Measurements from ENCODE around the gene CTRB2.
A peak's percentile ranks its signal among the peaks of the same experiment; 100 is the strongest.

The CTRB2 gene

DNA sequence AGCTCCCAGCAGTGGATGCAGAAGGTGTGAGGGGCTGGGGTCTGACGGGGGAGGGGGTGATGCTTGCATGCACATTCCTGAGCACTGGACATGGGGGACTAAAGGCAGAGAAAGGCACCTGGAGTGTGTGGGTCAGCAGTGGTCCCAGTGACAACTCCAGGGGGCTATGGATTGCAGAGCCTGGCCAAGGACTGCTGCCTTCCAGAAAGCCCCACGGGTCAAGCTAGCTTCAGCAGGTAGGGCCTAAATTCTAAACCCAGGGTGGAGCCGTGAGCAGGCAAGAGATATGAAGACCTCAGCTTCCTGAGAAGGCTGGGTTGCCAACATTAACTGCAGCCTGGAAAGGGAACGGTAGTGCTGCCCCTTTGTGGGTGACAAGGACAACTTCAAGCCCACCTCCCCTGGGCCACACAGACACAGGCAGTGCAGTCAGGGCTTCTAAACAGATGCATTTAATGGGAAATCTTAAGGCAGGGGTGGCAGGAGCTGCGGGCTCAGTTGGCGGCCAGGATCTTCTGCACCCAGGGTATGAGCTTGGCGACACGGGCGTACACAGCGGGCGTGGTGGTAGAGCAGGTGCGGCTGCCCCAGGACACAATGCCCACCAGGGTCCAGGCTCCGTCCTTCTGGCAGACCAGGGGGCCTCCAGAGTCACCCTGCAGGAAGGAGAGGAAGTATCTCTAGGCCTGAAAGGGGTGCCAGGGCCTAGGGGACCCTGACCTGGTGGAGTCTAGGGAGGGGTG lies 3.1 kb downstream of the CTRB2 start:
- DNase-seq: no peak

- no peak for DNase-seq
Measured at GRCh38 chr16:75203096-75203495, 3.9 kb downstream of the CTRB2 start.

DNA sequence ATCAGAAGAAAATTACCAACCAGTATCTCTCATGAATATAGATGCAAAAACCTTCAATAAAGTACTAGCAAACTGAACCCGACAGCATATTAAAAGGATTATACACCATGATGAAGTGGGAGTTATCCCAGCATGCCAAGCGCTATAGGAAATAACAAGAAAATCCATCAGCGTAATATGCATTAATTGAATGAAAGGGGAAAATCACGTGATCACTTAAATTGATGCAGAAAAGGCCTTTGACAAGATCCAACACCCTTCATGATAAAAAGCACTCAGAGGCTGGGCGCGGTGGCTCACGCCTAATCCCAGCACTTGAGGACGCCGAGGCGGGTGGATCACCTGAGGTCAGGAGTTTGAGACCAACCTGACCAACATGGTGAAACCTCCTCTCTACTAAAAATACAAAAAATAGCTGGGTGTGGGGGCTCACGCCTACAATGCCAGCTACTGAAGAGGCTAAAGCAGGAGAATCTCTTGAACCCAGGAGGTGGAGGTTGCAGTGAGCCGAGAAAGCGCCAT lies 4.8 kb downstream of the CTRB2 start:
- DNase-seq: no peak

DNA sequence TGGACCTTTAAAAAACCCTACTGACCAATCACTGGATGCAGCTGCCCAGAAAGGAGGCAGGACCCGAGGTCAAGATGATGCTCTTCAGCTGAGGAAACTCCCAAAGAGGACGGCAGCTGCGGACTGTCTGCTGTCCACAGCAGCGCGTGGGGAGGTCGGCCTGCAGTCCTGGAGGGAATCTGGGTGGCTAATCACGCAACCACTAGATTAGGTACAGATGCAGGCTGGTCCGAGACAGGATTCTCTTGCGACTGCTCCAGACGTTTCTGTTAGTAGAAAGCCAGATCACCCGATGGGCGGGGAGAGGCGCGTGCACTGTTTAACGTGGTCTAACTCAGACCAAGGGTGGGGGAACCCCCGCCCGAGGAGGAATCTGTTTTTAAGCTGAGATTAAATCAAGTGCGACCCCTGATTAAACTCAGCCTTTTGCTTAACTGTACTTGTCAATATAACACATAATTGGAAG lies 8.8 kb downstream of the CTRB2 start:
- DNase-seq: no peak

GRCh38 chr16:75197522-75198134 lies 9.3 kb downstream of the CTRB2 start:
- no peak for DNase-seq

DNA sequence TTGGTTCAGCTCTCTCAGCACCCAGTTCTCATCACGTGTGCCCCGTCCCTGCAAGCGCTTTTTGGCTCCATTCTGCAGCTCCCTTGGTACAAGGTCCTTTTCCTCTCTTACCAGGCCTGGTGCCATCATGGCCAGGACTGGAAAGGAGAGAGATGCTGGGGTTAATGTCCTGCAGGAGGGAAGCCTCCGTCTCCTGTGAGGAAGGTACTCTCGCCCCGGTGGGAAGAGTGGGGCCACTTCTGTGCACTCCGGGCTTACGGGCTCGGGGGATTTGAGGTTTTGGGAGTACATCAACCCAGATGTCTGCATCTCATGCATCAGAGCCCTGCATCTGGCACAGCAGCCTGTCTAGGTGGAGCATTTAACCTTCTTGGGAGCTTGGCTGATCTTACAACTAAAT lies 10.1 kb downstream of the CTRB2 start:
- DNase-seq: no peak

DNA sequence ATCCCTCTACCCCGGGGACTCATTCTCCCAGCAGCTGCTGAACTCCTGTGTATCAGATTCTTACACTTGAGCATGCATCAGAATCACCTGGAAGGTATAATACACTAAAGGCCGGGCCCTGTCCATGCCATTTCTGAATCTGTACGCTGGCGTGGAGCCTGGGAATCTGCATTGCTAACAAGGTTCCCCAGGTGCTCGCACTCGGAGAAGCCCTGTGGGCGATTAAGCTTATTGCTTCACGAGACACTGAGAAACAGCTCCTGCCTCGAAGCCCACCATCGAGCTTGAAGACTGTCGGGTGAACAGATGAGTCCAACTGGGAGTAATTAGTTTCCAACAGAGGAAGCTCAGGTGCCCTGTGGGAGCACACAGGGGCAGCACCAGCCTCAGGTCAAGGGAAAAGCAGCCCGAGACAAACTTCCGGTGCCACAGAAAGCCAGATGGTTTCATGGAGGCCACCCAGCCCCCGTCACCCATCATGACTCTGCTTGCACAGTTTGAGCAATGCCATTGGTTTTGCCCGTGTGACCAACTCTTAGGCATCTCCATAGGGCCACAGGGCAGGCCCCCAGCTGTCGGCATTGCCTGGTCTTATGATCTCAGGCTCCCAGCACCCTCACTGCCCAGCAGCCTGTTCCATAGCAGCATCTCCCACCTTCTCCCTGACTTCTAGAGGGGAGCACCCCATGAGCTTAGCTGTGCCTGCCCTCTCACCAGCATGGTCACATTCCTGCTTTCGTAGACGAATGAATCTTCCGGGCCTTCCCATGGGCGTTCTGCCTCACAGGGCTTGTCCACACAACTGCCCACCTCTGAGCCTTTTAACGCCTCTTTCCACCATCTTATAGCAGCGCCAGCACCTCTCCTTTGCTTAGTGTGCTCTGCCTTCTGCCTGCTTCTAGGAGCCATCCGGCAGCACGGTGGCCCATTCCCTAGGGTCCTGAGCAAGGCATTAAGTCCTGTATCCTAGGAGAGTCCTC lies 10.9 kb downstream of the CTRB2 start:
- no peak for DNase-seq

DNA sequence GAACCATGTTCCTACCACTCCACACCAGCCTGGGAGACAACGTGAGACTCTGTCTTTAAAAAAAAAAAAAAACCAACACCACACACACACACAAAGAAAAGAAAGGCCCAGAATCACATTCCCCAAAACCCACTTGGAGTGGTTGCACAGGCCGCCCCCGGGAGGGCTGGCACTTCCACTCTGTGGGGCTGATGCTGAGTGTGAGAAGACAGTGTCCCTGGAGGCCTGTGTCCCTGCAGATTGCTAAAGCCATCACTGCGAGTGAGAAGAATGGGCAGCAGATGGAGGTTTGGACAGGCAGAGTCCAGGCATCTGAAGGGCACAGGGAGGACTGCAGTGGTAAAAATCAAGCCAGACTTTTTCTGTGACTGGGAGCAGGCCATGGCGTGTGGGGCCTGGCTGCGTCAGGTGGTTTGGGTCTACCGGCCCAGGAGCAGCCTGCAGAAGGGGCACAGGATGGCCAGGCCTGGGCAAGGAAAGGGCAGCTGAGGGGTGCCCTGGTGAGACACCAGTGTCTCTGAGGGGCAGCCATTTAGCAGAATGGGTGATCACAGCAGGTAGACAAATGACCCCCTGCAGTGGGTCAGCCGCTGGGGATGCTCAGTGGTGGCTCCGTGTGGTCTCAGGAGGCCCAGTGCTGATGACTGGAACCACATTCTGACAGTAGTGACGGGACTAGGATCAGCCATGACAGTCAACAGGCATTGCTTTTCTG lies 13.1 kb downstream of the CTRB2 start:
- DNase-seq: no peak

- no peak for DNase-seq
Measured at GRCh38 chr16:75193265-75193650, 13.7 kb downstream of the CTRB2 start.

- no peak for DNase-seq
Measured at GRCh38 chr16:75192606-75193264, 14.2 kb downstream of the CTRB2 start.

DNA sequence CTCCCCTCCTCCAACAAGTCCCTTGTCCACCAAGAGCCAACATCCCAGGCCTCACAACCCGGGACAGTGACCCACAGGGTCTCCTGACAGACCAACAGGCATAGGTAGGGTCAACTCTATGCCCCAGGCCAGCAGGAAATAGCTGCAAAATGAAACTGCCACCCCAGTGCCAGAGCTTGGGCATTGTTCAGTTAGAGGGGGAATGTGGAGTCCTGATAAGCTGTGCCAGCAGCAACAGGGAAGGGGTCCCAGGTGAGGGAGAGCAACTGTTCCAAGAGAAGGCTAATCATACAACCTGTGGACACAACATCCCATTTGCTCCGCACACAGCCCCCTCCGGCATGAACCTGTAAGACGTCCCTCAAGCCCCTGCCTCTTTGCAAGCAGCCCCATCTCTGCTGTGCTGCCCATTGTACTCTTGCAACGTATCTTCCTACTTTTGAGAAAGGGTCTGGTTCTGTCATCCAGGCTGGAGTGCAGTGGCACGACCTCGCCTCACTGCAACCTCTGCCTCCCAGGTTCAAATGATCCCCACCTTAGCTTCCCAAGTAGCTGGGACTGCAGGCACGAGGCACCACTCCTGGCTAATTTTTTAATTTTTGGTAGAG lies 17.2 kb downstream of the CTRB2 start:
- no peak for DNase-seq

GRCh38 chr16:75188832-75189477 lies 18.0 kb downstream of the CTRB2 start:
- no peak for DNase-seq

DNA sequence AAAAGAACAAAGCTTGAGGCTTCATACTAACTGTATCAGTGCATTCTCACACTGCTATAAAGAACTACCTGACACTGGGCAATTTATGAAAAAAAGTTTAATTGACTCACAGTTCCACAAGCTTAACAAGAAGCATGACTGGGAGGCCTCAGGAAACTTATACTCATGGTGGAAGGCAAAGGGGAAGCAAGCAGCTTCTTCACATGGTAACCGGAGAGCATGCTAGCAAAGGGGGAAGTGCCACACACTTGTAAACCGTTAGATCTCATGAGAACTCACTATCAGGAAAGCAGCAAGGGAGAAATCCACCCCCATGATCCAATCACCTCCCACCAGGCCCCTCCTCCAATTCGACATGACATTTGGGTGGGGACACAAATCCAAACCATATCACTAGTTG lies 25.3 kb downstream of the CTRB2 start:
- DNase-seq: peak; percentile 77

DNA sequence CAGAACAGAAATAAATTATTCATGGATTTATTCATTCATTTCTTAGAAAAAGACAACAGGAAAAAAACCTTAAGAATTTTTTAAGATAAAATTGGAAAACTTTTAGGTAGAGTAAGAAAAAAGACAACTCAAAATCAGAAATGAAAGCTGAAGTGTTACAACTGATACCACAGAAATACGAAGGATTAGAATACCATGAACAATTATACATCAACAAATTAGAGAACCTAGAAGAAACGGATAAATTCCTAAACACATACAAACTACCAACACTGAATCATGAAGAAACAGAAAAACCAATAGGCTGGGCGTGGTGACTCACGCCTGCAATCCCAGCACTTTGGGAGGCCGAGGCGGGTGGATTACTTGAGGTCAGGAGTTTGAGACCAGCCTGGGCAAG lies 27.8 kb downstream of the CTRB2 start:
- DNase-seq: peak; percentile 80

- DNase-seq: peak; percentile 32
Measured at GRCh38 chr16:75176926-75177325, 30.0 kb downstream of the CTRB2 start.

DNA sequence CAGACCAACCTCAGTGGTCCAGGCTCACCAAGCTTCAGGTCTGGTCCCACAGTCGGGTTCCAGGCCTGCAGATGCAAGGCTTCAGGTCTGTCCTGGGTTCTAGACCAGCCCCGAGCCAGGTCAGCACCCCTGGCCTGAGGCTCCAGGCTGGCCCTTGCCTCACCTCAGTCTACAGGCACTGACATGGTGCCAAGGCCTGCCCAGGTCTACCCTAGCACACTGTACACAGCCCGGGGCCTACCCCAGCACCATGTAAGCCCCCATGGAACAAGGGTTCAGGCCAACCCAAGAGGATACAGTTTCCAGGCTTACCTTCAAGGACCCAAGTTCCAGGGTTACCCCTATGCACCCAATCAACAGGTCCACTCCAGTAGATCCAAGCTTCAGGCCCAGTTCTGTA lies 31.9 kb downstream of the CTRB2 start:
- no peak for DNase-seq

GRCh38 chr16:75172578-75172977 lies 34.4 kb downstream of the CTRB2 start:
- no peak for DNase-seq

DNA sequence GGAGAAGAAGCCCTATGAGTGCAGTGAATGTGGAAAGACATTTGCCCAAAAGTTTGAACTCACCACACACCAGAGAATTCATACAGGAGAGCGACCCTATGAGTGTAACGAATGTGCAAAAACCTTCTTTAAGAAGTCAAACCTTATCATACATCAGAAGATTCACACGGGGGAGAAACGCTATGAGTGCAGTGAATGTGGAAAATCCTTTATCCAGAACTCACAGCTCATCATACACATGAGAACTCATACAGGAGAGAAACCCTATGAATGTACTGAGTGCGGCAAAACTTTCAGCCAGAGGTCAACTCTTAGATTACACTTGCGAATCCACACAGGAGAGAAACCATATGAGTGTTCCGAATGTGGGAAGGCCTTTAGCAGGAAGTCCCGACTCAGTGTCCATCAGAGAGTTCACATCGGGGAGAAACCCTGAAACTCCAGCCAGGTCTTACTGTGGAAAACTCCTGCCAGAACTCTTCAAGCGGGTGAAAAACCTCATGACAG lies 37.0 kb downstream of the CTRB2 start:
- no peak for DNase-seq

DNA sequence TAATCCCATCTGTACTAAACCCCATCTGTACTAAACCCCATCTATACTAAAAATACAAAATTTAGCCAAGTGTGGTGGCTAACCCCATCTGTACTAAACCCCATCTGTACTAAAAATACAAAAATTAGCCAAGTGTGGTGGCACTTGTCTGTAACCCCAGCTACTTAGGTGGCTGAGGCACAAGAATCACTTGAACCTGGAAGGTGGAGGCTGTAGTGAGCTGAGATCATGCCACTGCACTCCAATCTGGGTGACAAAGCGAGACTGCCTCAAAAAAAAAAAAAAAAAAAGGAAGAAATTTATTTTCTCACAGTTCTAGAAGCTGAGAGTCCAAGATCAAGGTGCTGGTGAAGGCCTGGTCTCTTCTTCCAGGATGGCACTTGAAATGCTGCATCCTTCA lies 46.6 kb downstream of the CTRB2 start:
- no peak for DNase-seq
